GM19043 (cell line): ENCODE measurements around the gene ATXN7L1.
"Not testable (repeated sequence)": the region's sequence is repeated elsewhere in the genome, so short reads cannot be mapped to it uniquely, and the experiment has no call there.

Source experiments
- ATAC-seq: cut with Tn5 transposase; IDR thresholded peaks from one replicate; pipeline ENCODE4 v1.9.1; 2021; ENCODE audit warnings: low read depth; ENCODE audit not compliant: unreplicated experiment

The ATXN7L1 gene

DNA sequence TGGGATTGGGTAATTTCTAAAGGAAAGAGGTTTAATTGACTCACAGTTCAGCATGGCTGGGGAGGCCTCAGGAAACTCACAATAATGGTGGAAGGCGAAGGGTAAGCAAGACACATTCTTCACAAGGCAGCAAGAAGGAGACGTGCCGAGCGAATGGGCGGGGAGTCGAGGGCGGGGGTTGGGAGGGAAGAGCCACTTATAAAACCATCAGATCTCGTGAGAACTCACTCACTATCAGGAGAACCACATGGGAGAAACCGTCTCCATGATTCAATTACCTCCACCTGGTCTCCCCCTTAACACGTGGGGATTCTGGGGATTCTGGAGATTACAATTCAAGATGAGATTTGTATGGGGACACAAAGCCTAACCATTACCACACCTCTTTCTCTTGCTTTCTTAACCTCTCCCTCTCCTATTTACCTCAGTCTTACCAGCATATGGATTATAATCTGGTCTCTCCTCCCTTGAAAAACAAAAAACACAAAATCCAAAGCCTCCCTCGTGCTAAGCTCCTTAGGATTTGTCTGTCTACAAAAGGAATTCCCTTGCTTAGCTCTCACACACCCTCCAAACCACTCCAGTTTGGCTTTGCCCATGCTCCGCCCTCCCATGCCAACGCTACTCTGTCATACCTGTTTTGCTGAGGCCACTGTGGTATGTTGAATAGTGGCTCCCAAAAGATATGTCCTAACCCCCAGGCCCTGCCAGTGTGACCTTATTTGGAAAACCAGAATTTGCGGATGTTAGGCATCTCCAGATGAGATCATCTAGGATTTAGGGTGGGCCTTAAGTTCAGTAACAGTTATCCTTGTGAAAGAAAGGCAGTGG, 275.5 kb downstream of the ATXN7L1 start:
- no peak for ATAC-seq

DNA sequence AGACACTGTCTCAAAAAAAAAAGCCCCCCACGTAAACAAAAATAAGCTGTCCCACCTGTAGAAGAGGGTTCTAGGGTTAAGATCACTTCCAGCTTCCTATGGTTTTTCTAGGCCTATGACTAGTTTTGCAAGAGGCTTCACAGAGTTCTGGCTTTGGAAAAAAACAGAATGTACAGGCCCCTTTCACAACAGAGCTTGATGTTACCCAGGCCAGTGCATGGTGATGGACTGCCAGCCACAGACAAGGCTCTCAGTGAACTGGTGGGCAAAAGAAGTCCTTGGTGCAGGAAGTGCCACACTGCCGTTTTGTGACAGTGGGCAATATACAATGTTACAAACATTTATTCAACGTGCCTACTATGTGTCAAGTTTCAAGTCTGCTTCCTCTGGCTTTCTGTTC, 276.8 kb downstream of the ATXN7L1 start:
- no peak for ATAC-seq

DNA sequence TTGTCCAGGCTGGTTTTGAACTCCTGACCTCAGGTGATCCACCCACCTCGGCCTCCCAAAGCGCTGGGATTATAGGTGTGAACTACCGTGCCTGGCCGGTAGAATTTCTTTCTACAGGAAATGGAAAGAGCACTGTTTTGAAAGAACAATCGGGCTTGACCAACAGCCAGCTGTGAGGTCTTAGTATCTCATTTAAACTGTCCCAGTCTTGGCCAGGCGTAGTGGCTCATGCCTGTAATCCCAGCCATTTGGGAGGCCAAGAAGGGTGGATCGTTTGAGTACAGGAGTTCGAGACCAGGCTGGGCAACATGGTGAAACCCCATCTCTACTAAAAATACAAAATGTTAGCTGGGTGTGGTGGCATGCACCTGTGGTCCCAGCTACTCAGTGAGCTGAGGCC, 277.3 kb downstream of the ATXN7L1 start:
- ATAC-seq = not testable (repeated sequence)

- ATAC-seq = no peak
Measured at GRCh38 chr7:105596866-105597265, 279.5 kb downstream of the ATXN7L1 start.

GRCh38 chr7:105594034-105594433, 282.4 kb downstream of the ATXN7L1 start:
- ATAC-seq = no peak

GRCh38 chr7:105591522-105591921, 284.9 kb downstream of the ATXN7L1 start:
- ATAC-seq = no peak

- no peak for ATAC-seq
Measured at GRCh38 chr7:105590793-105591192, 285.6 kb downstream of the ATXN7L1 start.

- peak; percentile 90 for ATAC-seq
Measured at GRCh38 chr7:105589356-105590077, 286.9 kb downstream of the ATXN7L1 start.

GRCh38 chr7:105587909-105588635, 288.3 kb downstream of the ATXN7L1 start:
- no peak for ATAC-seq

DNA sequence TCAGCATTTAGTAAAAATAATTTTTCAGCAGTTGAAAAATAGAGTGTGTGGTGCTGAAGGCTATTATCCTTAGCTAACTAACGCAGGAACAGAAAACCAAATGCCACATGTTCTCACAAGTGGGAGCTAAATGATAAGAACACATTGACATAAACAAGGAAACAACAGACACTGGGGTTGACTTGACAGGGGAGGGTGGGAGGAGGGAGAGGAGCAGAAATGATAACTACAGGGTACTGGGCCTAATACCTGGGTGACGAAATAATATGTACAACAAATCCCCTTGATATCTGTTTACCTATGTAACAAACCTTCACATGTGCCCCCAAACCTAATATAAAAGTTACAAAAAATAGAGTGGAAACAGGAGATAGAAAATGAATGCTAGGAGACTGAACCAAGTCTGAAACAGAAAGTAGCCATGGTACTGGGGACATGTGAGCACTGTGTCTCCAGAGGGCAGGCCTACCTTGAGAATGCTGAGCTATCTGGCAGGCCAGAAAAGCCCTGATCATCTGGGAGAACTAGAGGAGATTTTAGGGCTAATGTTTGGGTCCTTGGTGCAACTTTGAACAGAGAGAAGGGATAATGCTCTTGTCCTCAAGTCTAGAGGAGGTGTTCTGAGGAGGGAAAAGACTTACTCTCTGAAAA, 290.4 kb downstream of the ATXN7L1 start:
- ATAC-seq = no peak

GRCh38 chr7:105584165-105584564, 292.2 kb downstream of the ATXN7L1 start:
- ATAC-seq = no peak

DNA sequence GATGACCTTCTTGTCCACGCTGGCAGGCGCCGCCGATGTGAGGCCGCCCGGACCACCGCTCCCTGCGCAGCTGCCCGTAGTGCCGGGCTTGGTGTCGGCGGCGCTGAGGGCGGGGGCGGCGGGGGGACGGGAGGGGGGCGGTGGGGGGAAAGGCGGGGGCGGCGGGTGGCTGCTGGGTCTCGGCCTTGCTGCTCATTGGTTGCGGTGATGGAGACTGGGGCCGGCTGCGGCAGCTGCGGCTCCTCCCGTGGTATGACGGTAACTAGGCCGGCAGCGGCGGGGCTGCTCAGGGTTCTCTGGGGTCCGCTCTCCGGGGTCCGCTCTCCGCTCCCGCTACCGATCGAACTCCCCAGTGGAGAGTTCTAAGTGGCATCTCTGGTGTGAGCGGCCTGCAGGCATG, 293.3 kb downstream of the ATXN7L1 start:
- ATAC-seq = no peak

DNA sequence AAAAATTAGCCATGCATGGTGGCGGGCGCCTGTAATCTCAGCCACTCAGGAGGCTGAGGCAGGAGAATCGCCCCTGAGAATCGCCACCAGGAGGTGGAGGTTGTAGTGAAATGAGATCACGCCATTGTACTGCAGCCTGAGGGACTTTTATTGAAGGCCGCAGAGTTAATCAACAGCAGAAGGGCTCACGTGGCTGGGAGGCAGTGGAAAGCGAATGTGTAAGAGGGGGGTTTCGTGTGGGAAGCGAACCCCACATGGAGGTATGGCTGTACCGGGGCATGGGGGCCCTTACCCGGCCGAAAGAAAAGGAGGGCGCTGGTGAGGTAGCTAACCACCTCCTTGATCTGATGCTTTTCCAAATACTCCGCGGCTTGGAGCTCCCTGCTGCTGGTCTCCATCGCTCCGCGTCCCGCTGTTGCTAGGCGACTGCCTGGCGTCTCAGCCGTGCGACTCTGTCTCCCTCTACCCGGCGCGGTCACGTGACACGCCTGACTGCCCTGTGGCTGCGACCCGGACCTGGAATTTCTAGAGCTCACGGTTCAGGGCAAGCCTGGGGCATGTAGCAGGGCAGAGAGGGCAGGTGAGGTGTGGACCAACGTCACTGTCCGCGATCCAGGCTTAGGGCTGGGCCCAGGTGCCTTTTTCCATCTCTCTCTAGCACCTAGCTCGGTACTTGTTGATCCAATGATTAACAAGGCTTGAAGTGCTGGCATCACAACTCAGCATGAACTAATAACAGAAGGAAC, 295.2 kb downstream of the ATXN7L1 start, which contains the start of gene EFCAB10:
Gene EFCAB10, minus strand, starts transcription at position 428 of the 746 bp plus-strand sequence. Its CDS starts 30 bp downstream, at position 398.
- peak; percentile 82 for ATAC-seq

DNA sequence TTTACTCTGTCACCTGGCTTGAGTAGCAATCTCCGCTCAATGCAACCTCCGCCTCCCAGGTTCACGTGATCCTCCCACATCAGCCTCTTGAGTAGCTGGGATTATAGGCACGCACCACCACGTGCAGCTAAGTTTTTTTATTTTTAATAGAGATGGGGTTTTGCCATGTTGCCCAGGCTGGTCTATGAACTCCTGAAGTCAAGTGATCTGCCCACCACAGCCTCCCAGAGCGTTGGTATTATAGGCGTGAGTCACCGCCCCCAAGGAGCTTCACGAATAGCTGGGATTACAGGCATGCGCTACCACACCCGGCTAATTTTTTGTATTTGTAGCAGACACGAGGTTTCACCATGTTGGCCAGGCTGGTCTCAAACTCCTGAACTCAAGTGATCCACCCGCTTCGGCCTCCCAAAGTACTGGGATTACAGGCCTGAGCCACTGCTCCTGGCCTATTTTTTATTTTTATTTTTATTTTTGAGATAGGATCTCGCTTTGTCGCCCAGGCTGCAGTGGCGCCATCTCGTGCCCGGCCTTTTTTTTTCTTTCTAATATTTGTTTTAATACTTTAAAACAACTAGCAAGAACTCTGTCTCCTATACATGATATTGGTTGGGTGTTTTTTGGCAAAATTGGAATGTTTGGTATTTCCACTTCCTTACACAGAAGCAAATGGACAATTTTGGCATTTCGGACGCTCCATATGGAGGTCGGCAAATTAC, 296.2 kb downstream of the ATXN7L1 start:
- no peak for ATAC-seq

- no peak for ATAC-seq
Measured at GRCh38 chr7:105578496-105578895, 297.9 kb downstream of the ATXN7L1 start.

DNA sequence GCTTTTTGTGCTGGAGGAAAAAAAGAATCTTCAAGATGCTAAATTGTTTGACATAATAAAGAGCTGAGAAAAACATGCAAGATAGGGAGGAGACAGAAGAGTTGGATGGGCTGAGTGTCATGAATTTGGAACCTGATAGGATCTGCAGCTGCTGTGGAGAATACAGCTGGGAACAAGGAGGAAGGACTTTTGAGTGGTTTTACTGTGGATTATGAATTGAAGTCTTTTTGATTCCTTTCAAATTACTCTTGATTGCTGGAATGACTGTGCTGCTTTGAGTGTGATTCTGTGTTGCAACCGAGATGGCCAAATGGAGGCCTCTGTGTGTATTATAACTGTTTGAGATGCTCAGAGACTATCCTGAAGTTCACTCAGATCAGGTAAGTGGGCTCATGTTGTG, 299.1 kb downstream of the ATXN7L1 start:
- no peak for ATAC-seq

DNA sequence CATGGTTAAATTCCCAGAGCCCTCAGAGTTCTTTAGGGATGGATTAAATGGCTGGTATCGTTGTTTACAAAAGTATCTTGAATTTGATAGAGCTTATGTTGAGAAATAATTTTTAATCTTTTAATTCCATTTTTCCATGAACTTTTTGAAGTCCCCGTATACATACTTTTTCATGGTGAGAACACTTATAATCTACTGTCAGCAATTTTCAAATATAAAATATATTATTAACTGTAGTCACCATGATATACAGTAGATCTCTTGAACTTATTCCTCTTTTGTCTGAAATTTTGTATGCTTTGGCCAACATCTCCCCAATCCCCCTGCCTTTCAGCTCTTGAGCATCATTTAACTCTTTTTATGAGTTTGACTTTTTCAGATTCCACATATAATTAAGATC, 304.5 kb downstream of the ATXN7L1 start:
- ATAC-seq = no peak

DNA sequence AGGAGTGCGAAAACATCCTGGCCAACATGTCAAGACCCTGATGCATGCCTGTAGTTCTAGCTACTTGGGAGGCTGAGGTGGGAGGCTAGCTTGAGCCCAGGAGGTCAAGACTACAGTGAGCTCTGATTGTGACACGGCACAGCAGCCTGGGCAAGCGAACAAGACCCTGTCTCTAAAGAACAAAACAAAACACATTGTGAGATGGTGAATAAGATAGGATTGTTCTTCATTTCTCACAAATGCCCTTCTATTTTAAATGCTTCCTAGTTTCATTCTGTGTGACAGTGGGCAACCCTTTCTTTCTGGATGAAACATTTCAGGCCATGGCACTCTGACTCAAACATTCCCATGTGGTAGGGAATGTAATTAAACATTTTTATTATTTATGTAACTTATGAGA, 308.6 kb downstream of the ATXN7L1 start:
- no peak for ATAC-seq

GRCh38 chr7:105567024-105567423, 309.4 kb downstream of the ATXN7L1 start:
- no peak for ATAC-seq
